ENCODE measurements around the gene TMC4. TPM values are rescaled to one million over a fixed set of nuclear protein-coding genes. Genes with fewer than 3 reads are reported as not detected.
"Not testable (repeated sequence)": the region's sequence is repeated elsewhere in the genome, so short reads cannot be mapped to it uniquely, and the experiment has no call there.

Gene TMC4
- total RNA-seq, 1 experiment from 2014 or later, result 0.30 TPM

DNA sequence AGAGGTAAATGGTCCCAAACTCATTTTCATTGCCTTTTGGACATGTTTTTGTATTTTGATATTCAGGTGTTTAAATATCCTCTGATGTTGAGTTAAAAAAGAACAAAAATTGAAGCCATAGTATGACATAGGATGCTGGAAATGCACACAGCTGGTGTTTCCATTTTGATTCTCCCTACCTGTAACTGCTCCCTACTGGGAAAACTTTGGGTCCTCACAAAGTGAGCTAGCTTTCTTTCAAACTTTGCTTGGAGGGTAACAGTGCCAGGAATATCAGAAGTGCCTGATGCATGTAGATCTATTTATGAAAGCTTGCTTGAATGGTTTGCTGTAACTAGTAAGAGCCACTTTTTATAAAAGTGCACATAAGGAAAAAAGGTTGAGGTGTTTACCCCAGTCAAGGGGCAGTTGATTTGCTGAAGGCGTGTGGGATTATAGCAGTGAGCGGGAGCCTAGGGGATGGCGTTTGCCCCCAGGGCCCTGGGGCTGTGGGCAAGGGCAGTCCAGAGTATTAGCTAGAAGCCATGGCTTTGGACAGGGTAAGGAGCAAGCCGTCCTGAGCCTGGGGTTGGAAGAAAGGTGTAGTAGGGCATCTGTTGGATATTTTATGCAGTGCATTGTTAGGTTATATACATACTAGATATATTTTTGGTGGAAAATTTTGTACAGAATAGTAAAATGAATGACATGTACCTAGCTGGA lies 32.0 kb upstream of the TMC4 start:
- no peak for DNase-seq (ENCODE audit: extremely low read depth, low read depth)

DNA sequence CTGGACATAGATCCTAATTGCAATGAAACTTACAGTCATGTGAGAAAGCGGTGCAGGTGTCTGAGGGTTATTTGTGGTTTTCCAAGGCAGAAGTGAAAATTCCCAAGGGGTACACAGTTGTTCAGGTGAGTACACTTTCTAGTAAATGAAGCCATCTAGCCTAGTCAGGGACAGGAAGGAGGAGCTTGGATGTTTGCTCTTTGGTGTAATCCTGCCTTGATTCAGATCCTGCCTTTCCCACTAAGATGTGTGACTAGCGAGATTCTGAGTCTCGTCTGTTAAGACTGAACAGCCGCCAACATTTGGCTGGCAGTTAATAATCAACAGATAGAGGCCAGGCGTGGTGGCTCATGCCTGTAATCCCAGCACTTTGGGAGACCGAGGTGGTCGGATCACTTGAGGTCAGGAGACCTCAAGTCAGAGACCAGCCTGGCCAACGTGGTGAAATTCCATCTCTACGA lies 30.2 kb upstream of the TMC4 start:
- no peak for DNase-seq (ENCODE audit: extremely low read depth, low read depth)

DNA sequence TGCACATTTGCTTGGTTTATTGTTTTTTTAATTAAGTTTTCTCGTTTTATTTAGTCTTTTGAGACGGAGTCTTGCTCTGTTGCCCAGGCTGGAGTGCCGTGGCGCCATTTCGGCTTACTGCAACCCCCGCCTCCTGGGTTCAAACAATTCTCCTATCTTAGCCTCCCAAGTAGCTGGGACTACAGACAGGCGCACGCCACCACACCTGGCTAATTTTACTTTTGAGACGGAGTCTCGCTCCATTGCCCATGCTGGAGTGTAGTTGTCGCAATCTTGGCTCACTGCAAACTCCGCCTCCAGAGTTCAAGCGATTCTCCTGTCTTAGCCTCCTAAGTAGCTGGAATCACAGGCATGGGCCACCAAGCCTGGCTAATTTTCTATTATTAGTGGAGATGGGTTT lies 29.0 kb upstream of the TMC4 start:
- no peak for DNase-seq (ENCODE audit: extremely low read depth, low read depth)

DNA sequence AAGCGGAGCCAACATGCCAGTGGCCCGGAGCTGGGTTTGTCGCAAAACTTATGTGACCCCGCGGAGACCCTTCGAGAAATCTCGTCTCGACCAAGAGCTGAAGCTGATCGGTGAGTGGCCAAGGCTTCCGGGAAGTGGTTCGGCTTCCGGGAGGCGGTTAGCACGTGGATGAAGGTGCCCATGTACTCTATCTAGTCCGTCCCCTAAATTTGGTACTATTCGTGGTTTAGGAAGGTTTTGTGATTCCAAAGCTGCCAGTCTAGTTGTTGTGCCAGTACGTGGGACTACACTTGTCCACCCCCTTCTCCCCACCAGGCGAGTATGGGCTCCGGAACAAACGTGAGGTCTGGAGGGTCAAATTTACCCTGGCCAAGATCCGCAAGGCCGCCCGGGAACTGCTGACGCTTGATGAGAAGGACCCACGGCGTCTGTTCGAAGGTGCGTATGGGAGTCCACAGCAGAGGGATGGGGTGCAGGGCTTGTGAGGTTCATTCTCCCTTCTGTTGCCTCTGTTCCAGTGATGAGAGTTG lies 28.3 kb upstream of the TMC4 start:
- no peak for DNase-seq (ENCODE audit: extremely low read depth, low read depth)

DNA sequence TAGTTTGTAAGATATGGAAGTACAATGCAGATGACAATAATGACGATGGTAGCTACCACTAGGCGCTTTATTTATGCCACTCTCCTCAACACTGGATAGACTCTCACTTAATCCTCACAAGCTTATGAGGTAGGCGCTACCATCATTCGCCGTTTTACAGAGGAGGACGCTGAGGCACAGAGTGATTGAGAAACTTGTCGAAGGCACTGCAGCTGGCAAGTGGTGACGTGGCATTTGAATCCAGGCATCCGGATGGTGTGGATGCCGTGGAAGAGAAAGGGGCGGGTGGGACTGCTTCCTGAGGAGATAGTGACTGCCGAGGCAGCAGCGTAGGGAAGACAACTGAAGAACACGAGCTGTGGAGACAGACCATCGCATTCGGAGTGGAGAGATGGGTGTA lies 26.4 kb upstream of the TMC4 start:
- no peak for DNase-seq (ENCODE audit: extremely low read depth, low read depth)

DNA sequence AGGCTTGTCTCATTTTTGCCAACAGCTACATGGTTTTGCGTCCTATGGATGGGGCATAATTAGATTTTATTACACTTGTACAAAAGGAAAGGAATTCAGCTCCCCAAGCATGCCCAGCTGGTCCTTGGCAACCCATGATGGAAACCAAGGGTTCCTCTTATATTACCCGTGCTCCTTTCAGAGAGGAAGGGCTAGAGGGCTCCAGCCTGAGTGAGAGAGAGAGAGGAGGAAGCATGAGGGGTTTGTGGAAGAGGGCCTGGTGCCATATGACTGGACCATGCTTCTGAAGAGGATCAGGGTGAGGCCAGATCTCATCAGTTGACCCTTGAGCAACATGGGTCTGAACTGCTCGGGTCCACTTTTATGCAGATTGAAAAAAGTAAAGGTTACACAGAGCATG lies 24.2 kb upstream of the TMC4 start:
- no peak for DNase-seq (ENCODE audit: extremely low read depth, low read depth)

DNA sequence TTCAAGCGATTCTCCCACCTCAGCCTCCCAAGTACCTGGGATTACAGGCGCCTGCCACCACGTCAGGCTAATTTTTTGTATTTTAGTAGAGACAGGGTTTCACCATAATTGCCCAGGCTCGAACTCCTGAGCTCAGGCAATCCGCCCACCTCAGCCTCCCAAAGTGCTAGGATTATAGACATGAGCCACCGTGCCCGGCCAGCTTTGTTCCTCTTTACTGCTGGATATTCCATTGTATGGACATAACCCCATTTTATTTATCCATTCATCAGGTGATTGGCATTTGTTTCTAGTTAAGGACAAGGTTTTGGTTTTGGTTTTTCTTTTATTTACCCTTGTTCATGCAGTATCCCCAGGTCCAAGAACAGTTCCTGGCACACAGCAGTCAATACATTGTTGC lies 23.6 kb upstream of the TMC4 start:
- DNase-seq (ENCODE audit: extremely low read depth, low read depth), result no peak

DNA sequence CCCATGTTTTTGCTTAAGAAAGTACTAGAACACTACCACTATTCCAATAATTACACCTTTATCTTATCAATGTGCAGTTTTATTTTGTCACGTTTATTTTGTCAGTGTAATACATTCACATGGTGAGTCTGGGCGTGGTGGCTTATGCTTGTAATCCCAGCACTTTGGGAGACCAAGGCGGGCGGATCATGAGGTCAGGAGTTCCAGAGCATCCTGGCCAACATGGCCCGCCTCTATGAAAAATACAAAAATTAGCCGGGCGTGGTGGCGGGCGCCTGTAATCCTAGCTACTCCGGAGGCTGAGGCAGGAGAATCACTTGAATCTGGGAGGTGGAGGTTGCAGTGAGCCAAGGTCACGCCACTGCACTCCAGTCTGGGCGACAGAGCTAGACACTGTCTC lies 21.5 kb upstream of the TMC4 start:
- not testable (repeated sequence) for DNase-seq (ENCODE audit: extremely low read depth, low read depth)

DNA sequence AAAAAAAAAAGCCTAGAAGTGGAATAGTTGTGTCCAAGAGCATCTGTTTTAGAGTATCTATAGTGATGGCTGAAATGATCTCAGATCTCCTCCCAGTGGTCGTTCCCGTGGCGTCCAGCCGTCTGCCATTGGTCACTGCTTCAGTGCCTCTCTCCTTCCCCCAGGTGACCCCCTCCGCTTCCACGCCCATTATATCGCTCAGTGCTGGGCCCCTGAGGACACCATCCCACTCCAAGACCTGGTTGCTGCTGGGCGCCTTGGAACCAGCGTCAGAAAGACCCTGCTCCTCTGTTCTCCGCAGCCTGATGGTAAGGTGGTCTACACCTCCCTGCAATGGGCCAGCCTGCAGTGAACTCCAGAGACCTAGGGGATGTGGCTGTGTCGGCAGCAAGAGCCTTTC lies 20.1 kb upstream of the TMC4 start:
- no peak for DNase-seq (ENCODE audit: extremely low read depth, low read depth)

DNA sequence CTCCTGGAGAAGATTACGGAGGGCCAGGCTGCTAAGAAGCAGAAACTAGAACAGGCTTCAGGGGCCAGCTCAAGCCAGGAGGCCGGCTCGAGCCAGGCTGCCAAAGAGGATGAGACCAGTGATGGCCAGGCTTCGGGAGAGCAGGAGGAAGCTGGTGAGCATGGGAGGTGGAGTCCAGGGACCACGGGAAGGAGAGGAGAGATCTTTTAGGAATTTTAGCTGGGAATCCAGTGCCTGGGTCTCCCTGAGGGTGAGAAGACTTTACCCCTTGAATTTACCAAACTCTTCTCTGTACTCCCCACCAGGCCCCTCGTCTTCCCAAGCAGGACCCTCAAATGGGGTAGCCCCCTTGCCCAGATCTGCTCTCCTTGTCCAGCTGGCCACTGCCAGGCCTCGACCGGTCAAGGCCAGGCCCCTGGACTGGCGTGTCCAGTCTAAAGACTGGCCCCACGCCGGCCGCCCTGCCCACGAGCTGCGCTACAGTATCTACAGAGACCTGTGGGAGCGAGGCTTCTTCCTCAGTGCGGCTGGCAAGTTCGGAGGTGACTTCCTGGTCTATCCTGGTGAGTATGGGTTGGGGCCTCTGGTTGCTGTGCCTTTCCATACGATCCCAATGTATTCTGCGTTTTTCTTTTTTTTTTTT lies 19.0 kb upstream of the TMC4 start:
- DNase-seq (ENCODE audit: extremely low read depth, low read depth), result no peak

DNA sequence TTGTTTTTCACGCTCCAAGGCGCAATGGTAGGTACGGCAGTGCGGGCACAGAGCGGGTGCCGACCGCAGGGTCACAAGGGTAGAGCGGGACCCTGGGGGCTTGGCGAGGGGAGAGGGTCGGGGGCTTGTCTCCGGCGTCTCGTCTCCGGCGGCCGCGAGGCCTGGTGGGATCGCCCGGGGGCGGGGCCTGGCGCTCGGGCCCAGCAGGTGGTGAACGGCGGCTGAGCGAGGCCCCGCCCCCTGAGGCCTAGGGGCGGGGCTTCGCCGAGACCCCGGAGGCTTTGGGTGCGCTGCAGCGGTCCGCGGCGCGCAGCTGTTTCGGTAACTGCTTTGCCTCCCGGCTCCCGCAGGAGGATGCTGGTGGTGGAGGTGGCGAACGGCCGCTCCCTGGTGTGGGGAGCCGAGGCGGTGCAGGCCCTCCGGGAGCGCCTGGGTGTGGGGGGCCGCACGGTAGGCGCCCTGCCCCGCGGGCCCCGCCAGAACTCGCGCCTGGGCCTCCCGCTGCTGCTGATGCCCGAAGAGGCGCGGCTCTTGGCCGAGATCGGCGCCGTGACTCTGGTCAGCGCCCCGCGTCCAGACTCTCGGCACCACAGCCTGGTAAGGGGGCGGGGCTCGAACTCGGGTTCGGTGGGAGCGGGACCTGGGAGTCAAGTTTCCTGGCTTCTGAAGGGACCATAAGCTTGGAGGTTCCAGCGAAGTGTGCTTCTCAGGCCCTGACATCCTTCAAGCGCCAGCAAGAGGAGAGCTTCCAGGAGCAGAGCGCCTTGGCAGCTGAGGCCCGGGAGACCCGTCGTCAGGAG lies 18.3 kb upstream of the TMC4 start, which contains the start of gene TSEN34:
Gene TSEN34, plus strand, starts transcription at position 298 of the 800 bp plus-strand sequence. Its CDS starts 57 bp downstream, at position 355.
- peak; percentile 60 for DNase-seq (ENCODE audit: extremely low read depth, low read depth)

DNA sequence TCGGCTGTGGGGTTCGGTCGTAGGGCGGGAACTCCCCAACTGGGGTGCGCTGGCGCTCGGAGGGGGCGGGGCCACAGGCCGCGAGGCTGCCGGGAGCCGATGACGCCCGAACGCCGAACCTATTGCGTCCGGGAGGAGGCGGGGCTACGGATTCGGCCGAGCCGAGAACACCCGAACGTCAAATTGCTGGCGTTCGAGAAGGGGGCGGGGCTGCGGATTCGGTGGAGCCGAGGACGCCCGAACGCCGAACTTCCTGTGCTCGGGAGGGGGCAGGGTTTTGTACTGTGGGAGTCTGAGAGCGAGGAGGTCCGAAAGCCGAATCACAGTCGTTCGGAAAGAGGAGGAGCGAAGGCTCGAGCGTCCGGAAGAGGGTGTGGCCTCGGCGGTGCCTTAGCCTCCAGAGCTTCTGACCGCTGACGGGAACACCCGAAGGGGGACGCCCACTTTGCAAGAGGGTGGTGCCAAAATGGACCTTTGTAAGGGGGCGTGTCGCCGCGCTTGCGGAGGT lies 17.6 kb upstream of the TMC4 start:
- peak; percentile 98 for DNase-seq (ENCODE audit: extremely low read depth, low read depth)

DNA sequence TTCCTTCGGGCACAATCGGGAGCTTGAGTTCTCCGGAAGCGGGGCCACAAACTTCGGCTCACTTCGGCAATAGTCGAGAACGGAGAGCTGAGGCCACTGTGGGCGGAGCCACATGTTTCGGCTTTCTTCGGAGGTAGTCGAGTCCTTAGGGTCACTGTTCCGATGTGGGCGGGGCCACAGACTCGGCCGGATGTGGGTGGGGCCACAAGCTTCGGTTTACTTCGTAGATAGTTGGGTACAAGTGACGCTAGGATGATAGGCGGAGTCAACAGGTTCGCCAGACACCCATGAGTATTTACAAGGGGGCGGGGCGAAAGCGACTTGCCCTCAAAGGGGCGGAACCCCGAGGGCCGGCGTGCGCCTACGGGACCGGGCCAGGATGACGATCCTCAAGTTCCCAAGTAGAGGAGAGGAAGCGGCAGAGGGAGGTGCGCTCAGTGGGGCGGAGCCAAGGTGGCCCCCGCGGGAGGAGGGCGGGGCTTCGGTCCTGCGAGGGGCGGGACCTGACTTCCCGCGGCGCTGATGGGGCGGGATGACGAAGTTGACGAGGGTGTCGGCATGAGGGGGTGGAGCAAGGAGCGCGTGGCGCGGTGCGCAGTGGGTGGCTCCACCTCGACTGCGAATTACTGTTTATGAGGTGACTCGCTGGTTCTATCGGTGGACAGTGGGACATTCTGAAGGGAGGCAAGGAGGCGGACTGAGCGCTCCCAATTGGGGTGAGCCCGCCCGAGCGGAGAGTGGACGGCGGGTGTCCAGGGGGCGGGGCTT lies 17.0 kb upstream of the TMC4 start:
- peak; percentile 99 for DNase-seq (ENCODE audit: extremely low read depth, low read depth)

DNA sequence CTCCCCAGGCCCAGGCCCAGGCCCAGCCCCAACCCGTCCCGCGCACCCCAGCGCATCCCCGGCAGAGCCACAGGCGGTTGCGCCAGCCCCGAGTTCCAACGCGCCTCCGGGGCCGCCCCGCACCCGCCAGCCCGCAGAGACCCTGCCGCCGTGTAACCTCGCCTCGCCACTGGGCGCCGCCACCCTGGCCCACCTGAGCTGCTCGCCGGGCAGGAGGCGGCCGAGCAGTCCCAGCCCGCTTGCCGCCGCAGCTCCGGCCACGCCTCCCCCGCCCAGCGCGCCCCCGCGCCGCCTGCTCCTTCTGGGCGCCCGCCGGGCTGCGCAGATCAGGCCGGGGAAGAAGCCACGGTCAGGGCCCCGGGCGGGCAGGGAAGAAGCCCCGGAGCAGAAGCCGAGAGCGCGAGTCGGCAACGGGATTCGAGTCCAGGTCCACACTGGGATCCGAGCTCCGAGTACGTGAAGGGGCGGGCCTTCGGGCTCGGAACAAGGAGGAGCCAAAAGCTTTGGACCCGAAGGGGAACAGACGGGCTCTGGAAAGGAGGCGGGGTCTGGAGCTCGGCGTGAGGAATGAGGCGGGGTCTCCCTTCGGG lies 16.3 kb upstream of the TMC4 start, which contains the start of gene MBOAT7:
Gene MBOAT7, minus strand, starts transcription at position 436 of the 590 bp plus-strand sequence. CDS start 1,072 bp downstream, outside the sequence.
- DNase-seq (ENCODE audit: extremely low read depth, low read depth), result no peak

DNA sequence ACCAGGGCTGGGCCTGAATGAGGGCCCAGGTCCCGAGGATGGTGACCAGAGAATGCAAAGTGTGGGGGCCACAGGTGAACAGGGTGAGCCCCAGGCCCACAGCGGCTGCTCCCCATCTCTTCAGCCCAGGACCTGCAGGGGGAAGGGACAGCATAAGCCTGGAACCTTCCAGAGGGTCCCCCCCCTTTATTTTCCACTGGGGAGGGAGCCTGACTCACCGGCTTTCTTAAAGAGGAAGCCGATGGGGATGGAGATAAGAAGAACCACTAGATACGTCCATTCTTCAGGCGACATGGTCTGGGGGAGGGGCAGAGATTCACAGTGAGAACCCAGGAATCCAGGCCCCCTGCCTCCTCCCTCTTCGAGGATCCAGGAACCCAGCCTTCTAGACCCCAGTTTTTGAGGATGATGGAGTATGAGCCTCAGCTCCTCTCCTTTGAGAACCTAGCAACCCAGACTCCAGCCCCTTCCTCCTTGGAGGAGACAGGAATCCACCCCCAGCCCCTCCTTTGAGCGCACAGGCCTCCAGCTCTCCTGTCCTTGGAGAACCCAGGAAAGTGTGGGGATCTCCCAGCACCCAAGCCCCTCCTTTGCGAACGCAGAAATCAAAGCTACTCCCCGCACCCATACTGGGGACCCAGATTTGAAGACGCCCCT lies 15.4 kb upstream of the TMC4 start:
- DNase-seq (ENCODE audit: extremely low read depth, low read depth), result no peak

DNA sequence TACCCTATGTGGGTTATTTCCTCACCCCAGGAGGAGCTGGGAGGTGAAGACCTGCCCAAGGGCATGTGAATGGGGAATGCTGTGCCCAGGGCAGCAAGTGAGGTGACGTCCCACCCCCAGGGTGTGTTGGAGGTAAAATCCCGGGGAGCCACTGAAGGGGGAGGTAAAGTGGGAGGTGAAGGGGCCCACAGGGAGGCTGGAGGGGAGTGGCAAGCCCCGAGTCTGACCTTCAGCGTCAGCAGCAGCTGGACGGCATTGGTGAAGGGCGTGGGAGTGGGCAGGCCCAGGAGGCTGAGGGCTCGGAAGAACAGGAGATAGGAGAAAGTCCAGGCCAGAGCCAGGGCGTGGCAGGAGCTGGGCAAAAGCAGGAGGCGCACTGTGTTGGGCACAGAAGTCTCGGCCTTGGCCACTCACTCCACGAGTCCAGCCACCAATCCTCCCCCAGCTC lies 14.0 kb upstream of the TMC4 start:
- DNase-seq (ENCODE audit: extremely low read depth, low read depth), result no peak

DNA sequence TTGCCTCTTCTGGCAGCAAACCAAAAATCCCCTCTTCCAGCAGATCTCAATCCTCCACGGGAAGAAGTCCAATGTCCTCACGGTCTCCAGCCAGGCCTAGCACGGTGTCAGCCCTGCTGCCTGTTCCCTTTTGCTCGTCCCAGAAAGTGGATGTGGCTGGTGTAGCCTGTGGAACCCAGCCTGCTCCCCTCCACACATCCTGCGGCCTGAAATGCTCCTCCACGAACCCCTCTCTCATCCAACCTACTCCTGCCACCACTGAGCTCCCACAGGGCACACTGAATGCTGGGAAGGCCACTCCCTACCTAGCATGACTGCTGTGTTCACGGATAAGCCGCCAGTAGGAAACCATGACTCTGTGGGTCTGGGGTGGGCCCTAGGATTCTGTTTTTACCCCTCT lies 13.4 kb upstream of the TMC4 start:
- DNase-seq (ENCODE audit: extremely low read depth, low read depth), result no peak

DNA sequence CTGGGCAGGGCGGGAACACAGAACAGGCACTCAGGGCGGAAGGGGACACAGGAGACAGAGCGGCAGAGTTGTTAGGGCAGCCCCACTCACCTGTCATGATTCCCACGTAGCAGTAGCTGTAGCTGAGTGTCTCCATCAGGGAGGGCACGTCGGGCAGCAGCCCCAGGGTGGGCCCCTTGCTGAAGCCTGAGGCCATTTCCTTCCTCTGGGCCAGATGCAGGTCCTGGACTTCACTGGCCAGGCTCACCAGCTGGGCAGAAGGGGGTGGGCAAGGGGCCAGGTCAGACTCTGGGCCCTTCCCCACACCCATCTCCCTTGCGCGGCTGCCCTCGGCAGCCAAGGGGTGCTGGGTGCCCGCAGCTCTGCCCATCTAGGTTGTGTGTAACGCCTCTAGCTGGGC lies 10.5 kb upstream of the TMC4 start:
- DNase-seq (ENCODE audit: extremely low read depth, low read depth), result no peak

DNA sequence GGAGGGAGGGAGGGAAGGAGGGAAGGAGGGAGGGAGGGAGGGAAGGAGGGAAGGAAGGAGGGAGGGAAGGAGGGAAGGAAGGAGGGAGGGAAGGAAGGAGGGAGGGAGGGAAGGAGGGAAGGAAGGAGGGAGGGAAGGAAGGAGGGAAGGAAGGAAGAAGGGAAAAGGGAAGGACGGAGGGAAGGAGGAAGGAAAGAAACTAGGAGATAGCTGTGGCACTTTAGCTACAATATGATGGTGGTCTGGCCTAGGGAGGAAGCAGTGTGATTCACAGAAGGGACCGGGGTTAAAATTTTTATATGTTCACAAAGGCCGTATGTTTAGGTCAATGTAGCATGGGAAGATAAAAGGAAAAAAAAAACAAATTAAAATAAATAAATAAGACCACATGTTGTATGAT lies 8.9 kb upstream of the TMC4 start:
- not testable (repeated sequence) for DNase-seq (ENCODE audit: extremely low read depth, low read depth)
